Stimulated activated CD8-positive, alpha-beta memory T cell treated with anti-CD3 and anti-CD28 coated beads, Interleukin-2, amount 100 ng/mL, for 48 hours (primary cell): ENCODE measurements around the gene C16orf46.

Source experiments
- DNase-seq, 2 donors: peaks; one replicate each; pipeline ENCODE4 v3.0.0-alpha.2; 2020; ENCODE audit warnings: low read depth in 2 of 2

Gene C16orf46

DNA sequence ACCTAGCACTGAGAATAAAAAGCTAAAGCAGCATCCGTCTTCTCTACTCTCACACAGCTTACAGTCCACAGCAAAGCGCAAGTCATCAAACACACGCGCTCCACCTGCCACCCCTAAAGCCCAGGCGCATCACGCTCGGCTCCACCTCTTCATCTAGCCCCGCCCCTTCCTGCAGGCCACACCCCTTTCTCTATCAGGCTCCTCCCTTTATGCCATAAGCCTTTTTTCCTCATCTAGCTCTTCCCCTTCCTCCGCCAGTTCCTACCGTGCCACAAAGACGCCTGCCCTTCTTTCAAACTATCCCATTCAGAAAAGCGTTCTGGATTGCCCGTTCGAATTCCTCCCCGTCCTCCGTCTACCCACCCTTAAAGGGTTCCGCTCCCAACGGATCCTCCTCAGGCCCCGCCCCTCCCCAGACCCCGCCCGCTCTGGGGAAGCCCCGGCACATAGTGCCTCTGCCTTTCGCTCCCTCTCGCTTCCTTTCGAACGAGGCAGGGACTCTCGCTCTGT lies 417 bp downstream of the C16orf46 start:
- DNase-seq: peak; percentile 81 to 89

DNA sequence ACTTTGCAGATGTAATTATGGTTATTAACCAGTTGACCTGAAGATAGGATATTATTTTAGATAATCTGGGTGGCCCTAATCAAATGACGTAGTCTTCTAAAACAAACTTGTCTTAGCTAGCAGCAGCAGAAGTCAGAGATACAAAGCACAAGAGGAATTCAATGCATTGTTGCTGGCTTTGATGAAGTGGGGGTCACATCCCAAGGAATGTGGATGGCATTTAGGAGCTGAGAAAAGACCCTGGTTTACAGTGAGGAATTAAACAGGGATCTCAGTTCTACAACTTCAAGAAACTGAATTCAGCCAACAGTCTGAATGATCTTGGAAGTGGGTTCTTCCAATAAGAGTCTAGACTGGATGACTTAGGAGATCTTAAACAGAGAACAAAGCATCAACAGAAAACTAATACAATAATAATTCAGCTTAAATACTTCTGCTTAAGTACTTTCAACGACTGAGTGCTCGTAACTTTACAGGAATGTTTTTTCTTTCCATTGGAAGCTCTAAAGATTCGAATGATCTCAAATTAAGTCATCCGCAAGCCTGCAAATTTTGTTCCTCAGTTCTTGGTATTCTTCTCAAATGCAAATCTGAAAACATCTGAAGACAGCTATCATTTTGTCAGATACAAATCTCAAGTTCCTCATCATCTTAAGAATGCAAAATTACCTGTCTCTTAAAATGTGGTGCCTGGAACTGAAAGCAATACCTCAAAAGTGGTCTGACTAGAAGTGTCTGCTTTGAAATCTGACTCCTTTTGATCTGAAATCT lies 3.3 kb downstream of the C16orf46 start:
- no peak for DNase-seq

- no peak for DNase-seq
Observed at GRCh38 chr16:81071805-81072204, 5.2 kb downstream of the C16orf46 start.

- no peak for DNase-seq
Observed at GRCh38 chr16:81070979-81071378, 6.1 kb downstream of the C16orf46 start.

DNA sequence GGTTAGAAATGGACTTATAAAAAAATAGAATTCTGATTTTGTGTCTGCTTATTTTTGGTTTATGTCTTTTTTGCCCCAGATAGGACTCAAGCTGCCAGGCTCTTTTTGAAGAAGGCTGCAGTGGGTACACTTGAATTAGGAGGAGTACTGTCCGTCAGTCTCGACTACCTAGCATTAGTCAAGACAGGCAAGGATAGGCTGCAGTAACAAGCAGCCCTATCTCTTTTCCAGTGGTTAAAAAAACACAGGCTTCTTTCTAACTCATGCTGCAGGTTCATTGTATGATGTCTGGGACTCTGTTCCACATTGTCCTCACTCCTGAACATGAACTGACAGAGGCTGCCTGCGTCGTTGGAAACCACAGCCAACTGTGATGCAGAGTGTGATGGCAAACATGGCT lies 8.0 kb downstream of the C16orf46 start:
- no peak for DNase-seq

GRCh38 chr16:81067166-81067565 lies 9.9 kb downstream of the C16orf46 start:
- no peak for DNase-seq

DNA sequence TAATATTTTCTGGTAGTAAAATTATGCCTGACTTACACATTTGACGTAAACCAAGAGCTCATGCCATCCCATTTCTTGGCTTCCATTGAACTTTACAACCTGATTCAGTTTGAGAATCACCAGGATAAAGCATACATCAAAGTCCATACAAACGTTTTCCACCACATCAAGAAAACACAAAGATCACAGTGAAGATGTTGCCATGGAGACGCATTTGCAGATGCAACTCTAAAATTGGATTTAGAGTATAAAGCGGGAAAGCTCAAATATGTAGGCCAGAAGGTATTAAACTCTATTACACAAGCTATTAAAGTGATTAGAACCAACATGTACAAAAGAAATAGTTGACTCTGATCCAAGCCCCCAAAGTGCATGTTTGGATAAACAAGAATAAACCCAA lies 10.4 kb downstream of the C16orf46 start:
- no peak for DNase-seq

GRCh38 chr16:81061871-81062608 lies 15.0 kb downstream of the C16orf46 start:
- DNase-seq: no peak

- DNase-seq: no peak
Observed at GRCh38 chr16:81061307-81061640, 15.8 kb downstream of the C16orf46 start.

DNA sequence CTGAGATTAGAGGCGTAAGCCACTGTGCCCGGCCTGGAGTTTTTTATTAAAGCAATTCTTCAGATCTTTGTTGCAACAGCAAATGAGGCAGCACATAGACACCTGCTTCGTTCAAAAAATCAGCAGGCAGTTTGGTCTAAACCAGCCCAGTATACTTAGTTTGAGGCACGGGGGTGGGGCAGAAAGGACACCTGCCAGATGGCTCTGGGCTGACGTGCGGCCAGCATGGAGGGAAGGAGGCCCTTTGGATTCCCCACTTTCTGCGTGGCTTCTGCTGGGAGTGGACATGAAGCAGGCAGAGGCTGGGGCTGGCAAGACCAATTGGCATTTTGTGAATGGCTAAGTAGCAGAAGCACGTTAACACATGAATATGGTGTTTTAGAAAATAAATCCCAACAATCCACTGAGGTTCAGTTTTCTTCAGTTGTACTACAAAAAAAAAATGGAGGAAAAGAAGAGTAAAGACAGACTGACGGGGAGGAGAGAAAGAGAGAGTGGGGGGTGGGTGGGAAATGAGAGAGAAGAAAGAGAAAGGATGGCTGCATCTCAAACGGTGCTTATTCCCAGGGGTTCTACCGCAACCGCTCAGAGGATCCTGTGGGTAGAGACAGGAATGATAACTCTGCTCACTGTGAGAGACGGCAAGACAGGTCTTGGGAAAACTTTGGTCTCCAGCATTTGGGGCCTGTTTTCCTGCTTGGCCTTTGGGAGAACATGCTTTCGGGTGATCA lies 16.3 kb downstream of the C16orf46 start:
- DNase-seq: no peak

- DNase-seq: no peak
Observed at GRCh38 chr16:81053761-81054160, 23.3 kb downstream of the C16orf46 start.

- DNase-seq: no peak
Observed at GRCh38 chr16:81042821-81043220, 34.2 kb downstream of the C16orf46 start.

DNA sequence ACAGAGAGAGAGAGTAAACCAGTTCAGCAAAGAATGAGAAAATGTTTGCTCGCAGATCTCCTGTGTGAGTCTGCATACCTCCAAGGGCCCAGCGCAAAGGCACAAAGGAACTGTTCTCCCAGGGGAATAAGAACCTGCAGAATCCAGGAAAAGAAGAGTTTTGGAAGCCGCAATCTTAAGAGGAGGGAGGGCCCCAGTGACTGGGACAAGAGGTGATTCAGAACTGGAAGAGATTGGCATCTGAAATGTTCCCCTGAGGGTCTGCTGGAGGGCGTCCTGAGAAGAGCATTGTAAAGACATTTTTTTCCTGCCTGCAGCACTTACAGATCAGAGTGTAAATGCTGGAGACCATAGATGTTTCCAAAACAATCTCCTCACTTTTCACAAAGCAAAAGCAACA lies 35.3 kb downstream of the C16orf46 start:
- DNase-seq: no peak

DNA sequence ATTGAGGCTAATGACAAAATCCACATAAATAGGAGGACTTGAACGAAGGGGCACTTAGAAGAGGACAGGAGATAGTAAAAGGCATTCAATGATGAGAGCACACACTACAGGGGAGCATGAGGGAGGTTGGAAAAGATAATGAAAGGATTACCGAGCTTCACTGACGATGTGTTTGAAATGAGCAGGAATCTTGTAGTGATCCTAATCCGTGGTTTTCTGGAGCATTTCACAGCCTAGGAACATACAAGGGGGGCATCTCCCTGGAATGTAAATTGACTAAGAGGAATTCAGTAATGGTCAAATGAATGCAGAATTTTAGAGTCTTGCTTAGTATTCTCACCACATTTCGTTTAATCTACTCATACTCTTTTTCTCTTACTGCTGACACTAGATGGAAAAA lies 36.2 kb downstream of the C16orf46 start:
- DNase-seq: no peak

GRCh38 chr16:81040131-81040530 lies 36.9 kb downstream of the C16orf46 start:
- no peak for DNase-seq

- DNase-seq: no peak
Observed at GRCh38 chr16:81036751-81037350, 40.2 kb downstream of the C16orf46 start.

GRCh38 chr16:81035975-81036750 lies 40.9 kb downstream of the C16orf46 start:
- DNase-seq: peak; percentile 12 to 39

DNA sequence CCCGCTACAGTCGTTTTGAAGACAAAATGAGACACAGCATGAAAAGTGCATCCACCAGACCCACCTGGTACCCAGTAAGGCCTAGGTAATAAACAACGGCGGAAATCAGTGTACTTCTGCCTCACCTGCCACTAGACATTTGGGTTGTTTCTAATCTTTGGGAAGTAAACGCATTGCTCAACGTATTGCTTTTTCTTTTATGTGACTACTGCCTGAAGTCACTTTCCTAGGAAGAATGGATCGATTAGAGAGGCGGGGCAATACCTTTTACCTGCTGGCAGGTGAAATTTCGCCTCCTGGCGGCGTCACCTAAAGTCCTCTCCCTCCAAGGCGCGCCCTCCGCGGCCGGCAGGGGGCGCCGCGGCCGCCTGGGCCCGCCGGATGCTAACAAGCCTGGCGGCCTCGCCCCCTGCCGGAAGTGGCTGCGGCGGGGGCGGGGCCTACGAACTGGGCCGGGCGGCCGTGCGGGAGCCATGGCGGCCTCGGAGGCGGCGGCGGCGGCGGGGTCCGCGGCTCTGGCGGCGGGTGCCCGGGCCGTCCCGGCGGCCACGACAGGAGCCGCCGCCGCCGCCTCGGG lies 41.6 kb downstream of the C16orf46 start, which contains the start of gene ATMIN:
TSS of gene ATMIN (plus strand) at position 445 of the 577 bp plus-strand sequence. CDS start at position 474, 29 bp downstream.
- DNase-seq: peak; percentile 75 to 89

DNA sequence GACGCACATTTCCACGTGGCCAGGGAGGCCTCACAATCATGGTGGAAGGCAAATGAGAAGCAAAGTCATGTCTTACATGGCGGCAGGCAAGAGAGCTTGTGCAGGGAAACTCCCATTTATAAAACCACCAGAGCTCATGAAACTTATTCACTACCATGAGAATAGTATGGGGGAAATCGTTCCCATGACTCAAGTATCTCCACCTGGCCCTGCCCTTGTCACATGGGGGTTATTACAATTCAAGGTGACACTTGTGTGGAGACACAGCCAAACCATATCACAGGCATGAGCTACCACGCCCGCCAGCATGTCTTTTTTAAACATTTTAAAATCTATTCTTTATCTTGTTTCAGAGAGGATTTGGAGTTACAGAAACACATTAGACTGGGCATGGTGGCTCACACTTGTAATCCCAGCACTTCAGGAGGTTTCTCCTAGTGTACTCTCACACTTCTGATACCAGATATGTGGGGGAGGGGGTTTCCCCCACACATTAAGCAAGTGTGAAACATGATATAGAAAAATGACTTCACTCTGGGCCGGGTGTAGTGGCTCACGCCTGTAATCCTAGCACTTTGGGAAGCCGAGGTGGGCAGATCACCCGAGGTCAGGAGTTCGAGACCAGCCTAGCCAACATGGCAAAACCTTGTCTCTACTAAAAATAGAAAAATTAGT lies 47.0 kb downstream of the C16orf46 start:
- no peak for DNase-seq

DNA sequence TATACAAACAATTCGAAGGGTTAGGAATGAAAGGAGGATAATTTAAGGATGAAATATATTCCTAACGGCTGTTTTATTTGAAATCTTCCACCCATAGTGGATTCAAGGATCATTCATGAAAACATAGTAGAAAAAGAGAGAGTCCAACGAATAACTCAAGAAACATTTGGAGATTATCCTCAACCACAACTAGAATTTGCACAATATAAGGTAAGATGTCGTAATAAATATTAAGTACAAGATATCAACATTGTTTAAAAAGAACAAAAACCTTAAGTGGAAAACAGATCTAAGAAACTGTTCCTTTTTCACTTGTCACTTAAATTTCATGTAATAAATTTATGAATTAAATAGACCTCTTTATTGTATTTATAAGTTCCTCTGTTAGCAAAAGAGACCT lies 50.6 kb downstream of the C16orf46 start:
- DNase-seq: no peak
